Stimulated activated naive CD8-positive, alpha-beta T cell treated with anti-CD3 and anti-CD28 coated beads, Interleukin-15, Interleukin-2, amounts not matched to agents 100 U/mL and 50 U/mL, for 24 hours (primary cell): ENCODE results near the gene PEPD.

Experiments used
- ATAC-seq: fragments of 150-1000 bp; cut with Tn5 transposase; one replicate; pipeline ENCODE4 v1.10.0; 2021
- DNase-seq: peaks from one replicate; pipeline ENCODE4 v3.0.0; 2021

Gene PEPD

DNA sequence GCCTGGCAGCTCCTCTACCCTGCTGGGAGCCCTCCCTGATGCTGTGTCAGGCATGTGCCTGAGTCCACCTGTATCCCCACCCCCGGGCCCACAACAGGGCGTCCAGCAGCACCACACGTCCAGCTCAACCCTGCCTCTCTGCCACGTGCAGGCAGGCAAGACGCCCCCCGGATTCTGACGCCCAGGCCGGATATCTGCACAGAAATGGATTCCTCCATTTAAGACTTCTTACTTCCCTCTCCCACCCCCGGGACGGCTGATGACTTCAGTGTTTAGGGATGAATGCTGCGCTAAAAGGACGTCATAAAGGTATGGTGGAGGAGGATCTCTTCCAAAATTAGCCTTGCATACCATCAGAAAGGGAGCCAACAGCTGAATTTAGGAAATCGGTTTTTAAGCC, 10.2 kb downstream of the PEPD start:
- DNase-seq (no peak), ATAC-seq (no peak)

GRCh38 chr19:33510462-33511194, 11.0 kb downstream of the PEPD start:
- ATAC-seq (no peak), DNase-seq (no peak)

DNA sequence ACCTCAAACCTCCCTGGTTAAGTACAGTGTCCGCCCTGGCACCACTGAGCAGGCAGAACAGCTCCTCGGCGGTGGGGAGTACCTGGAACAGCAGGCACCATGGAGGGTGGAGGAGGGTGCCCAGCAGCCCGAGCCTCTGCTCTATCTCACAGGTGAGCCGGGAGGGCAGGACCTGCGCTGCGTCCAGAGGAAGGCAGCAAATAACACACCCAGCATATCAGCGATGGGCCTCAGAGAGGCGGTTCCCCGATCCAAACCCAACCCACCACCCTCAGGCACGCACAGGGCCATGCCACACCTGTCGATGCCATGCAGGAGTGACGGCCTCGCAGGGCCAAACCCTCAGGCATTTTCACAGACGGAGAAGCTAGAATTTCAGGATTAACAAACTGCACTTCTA, 11.8 kb downstream of the PEPD start:
- DNase-seq = no peak
- ATAC-seq = no peak

- no peak for DNase-seq
Observed at GRCh38 chr19:33508941-33509614, 12.5 kb downstream of the PEPD start.

GRCh38 chr19:33508431-33508830, 13.2 kb downstream of the PEPD start:
- no peak for DNase-seq
- ATAC-seq = no peak

More at GRCh38 chr19:33508941-33509614, 12.5 kb downstream of the PEPD start:
- ATAC-seq = no peak

DNA sequence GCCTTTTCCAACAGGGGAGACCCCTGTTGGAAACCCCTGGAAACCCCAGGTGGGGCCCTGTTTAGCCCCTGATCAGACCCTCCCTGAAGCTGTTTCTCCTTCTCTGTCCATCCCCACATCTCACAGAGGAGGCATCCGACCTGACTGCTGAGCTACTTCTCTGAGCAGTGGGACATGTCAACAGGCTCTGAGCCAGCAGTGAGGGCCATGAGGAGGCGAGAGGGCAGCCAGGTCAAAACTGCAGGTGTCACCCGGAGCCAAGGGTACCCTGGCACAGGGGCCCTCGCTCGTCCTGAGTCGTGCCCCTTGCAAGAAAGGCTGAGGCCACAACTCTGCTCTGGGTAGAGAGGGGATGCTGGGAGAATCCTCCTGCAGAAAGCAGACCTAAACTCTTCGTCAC, 13.6 kb downstream of the PEPD start:
- ATAC-seq = no peak
- no peak for DNase-seq

DNA sequence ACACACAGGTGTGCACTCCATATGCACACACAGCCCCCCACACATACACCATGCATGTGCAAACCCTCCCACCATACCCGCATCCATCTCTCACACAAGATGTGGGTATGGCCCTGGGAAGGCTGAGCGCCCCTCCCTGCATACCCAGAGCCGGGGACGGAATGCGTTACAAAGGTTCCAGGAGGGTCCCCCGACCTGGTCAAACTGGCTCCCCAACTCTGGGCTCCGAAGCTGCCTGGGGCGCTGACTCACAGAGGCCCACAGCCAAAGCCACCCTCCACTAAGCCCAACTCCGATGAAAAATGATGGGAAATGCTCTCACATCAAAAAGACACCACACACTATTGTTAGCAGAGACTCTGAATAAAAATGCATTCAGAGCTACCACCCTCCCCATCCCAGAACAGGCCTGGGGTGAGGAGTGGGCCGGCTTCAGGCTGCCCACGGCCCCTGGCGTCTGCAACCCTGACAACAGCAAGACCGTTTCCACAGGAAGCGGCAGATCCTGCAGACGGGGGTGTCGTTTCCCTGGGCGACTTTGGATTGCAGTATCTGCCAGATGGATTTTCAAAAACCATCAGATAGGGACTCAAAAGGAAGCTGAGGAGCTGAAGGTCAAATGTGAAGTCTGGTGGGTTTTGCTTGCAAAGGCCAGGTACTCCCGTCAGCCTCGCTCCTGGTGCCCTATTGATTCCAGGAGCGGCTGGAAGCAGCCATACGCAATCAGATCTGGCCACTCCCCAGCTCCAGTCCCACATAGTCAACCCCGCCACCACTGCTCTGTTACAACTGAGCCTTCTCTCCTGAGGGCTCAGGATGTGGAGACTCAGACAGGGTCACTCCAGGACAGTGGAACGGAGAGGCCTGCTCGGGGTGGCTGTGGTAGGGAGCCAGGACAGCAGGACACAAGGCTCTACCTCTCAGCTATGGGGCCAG, 14.3 kb downstream of the PEPD start:
- no peak for DNase-seq

GRCh38 chr19:33506498-33506897, 15.1 kb downstream of the PEPD start:
- ATAC-seq (no peak), DNase-seq (no peak)

More for the DNA sequence above, 14.3 kb downstream of the PEPD start:
- ATAC-seq = no peak

GRCh38 chr19:33505823-33506222, 15.8 kb downstream of the PEPD start:
- DNase-seq (no peak), ATAC-seq (no peak)

- ATAC-seq = no peak
Observed at GRCh38 chr19:33505148-33505547, 16.4 kb downstream of the PEPD start.

DNA sequence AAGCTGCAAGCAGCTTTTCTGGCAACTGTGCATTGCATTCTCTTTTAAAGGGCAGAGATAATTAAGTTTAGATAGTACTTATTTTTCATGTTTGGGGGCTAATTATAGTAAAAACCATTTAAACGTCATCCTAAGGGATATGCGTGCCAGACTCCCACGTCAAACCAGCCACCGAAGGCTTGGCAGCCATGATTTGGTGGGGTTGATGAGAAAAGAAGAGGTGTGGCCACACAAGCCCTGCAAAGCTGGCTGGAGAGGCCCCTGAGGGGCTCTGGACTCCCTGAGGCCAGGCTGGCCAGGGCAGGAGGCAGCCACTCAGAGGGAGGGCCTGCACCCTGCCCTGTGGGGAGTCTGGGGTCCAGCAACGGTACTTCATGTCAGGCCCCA, 17.5 kb downstream of the PEPD start:
- DNase-seq = no peak
- ATAC-seq = no peak

More at GRCh38 chr19:33505148-33505547, 16.4 kb downstream of the PEPD start:
- DNase-seq = no peak

DNA sequence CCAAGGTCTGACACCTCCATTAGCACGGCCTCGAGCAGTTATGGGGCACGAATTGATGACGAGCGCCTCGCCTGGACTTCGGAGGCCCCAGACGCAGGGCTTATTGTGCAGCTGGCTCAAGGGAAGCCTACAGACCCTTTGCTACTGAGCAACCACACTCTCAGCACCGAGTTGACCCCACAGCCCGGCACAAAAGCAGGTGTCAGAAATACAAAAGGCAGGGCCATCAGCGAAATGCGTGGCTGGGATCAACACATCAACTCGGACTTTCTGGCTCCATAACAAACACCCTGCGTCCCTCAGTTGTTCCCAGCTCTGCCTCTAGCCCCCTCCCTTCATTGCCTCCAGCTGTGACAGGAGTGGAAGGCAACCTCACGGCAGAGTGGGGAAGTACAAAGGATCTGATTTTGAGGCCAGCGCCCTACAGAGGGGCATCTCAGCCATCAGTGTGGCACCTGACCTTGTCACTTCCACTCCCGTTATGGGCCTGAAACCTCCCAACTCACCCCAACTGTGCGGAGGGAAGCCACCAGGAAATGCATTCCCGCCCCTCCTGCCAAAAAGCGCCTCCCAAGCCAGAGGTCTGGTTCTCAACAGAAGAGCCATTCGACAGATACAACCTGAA, 18.0 kb downstream of the PEPD start:
- ATAC-seq (no peak), DNase-seq (no peak)

DNA sequence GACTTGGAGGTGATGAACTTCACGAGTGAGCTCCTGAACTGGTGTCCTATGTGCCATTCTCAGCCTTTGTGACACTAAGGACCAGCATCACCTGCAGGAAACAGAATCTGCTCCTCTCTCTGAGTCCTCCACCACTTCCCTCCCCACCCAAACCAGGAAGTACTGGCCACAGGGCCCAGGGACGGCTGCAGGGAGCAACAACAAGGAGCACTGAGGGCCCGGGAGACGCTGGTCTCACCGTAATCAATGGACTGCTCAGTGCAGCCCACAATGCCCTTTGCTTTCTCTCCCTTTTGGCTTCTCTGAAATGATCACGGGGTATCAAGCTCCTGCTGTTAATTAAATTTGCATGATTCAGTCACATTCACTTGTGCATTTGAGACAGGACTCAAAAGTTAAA, 18.6 kb downstream of the PEPD start:
- ATAC-seq (no peak), DNase-seq (no peak)

- ATAC-seq = no peak
- DNase-seq = no peak
Observed at GRCh38 chr19:33502521-33502920, 19.1 kb downstream of the PEPD start.

DNA sequence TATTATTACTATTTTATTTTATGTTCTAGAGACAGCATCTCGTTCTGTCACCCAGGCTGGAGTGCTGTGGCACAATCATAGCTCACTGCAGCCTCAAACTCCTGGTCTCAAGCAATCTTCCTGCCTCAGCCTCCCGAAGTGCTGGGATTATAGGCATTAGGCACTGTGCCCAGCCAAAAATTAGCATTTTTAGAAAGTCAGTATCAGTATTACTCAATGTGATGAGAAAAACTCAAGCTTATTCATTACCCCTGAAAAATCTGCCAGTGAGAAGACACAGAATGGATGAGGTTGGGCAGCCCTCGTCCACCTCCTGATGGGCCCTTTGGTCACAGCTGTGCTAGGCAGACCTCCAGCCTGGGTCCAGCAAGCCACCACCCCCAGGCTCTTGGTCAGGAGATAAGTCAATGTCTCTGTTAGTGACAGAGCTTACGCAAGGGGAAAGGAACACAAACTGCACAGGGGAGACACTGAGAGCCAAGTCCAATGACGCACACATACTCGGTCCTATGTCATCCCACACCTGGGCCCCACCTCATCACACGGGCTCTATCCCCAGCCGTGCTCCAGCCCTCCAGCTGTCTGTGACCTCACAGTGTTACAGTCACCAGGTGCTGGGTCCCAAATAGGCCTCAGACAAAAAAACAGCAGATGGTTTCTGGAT, 19.8 kb downstream of the PEPD start:
- ATAC-seq (no peak), DNase-seq (no peak)

DNA sequence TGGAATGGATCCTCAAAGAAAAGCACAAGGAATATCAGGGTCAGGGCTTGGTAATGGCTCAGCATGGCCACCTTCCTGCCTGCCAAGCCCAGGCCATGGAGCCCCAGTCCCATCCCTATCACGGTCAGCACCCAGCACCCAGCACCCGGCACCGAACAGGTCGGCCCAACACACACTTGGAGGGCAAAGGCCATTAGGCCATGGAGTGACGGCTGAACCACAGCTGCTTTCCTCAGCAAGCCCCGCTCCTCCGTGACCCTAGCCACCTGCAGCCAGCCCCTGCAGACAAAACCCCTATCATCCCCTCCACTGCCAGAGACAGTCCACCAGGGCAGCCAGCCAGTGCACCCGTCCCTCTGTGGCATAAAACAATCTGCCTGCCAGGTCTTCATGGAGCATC, 20.6 kb downstream of the PEPD start:
- DNase-seq (no peak), ATAC-seq (no peak)

GRCh38 chr19:33500586-33500985, 21.0 kb downstream of the PEPD start:
- DNase-seq = no peak
- peak; percentile 19 for ATAC-seq

- no peak for DNase-seq
- ATAC-seq = no peak
Observed at GRCh38 chr19:33499671-33500506, 21.7 kb downstream of the PEPD start.

DNA sequence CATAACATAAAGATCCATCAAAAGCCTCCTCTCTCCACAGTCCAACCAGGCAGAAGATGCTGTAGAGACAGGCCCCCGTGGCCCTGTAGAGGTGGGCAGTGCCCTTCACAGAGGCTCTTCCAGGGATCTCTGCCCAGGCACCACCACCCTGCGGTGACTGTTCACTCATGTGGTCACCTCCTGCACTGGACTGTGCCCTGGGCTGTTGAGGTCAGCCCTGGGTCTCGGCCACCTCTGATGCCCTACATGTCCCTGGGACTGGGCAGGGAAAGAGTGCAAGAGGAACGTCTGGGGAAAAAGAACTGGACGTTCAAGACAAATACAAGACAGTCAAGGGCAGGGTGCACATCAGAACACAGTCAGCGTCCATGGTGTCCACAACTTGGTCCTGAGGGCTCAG, 22.3 kb downstream of the PEPD start:
- DNase-seq = no peak
- no peak for ATAC-seq

DNA sequence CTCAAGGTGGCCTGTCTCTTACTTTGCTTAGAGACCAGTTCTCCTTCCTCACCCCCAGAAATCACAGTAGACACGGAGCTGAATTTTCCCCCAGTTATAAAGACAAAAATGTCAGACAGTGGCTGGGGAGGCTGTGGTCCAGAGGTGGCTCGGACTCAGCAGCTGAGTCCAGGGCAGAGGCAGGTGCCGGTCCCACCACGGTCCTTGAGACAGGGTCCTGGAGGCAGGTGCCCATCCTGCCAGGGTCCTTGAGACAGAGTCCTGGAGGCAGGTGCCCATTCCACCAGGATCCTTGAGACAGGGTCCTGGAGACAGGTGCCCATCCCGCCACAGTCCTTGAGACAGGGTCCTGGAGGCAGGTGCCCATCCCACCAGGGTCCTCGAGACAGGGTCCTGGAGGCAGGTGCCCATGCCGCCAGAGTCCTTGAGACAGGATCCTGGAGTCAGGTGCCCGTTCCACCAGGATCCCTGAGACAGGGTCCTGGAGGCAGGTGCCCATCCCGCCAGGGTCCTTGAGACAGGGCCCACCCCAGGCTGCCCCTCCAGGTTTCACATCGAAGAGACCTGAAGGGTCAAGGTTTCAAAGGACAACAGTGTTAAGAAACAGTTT, 23.1 kb downstream of the PEPD start:
- ATAC-seq = no peak
- no peak for DNase-seq
